D341Med (cell line): Measurements from ENCODE around the gene XK.
"Not testable (repeated sequence)": the region's sequence is repeated elsewhere in the genome, so short reads cannot be mapped to it uniquely, and the experiment has no call there.

Experiments used
- DNase-seq: peaks from one replicate; pipeline ENCODE4 v3.0.0; 2012; ENCODE audit warnings: low spot score

The XK gene, protein sequence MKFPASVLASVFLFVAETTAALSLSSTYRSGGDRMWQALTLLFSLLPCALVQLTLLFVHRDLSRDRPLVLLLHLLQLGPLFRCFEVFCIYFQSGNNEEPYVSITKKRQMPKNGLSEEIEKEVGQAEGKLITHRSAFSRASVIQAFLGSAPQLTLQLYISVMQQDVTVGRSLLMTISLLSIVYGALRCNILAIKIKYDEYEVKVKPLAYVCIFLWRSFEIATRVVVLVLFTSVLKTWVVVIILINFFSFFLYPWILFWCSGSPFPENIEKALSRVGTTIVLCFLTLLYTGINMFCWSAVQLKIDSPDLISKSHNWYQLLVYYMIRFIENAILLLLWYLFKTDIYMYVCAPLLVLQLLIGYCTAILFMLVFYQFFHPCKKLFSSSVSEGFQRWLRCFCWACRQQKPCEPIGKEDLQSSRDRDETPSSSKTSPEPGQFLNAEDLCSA

DNA sequence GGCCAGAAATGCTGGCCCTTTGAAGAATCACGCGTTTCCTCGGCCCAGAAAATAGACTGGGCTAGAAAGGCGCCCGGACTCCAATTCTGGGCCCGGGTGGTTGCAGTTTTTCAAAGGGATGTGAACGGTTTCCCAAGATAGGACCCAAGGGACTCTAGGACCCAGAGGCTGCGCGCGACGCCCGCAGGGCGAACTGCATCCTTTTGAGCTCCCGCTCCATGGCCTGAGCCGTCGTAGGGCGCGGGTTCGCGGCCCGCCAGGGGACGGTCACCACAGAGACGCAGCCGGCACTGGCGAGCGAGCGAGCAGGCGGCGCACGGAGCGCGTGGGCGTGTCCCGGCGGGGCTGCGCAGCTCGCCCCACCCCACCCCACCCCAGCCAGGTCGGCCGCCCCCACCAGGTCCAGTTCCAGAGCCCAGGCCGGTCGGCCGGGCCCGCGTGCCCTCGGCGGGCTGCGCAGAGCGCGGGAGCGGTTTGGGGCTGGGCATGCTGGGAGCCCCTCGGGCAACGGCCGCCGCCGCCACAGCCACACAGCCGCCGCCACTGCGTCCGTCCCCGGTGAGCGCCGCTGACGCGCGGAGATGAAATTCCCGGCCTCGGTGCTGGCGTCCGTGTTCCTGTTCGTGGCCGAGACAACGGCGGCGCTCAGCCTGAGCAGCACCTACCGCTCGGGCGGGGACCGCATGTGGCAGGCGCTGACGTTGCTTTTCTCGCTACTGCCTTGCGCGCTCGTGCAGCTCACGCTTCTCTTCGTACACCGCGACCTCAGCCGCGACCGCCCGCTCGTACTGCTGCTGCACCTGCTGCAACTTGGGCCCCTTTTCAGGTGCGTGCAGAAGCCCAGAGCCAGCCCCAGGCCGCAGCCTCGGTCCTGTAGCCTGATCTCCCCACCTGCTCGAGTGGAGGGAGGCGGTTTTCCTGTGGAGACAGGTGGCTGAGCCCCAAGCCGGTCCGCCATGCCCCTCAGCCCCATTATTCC is at the start of gene XK:
TSS of gene XK (plus strand) at position 411 of the 979 bp plus-strand sequence. CDS start at position 582, 171 bp downstream.
- DNase-seq: peak; percentile 41

DNA sequence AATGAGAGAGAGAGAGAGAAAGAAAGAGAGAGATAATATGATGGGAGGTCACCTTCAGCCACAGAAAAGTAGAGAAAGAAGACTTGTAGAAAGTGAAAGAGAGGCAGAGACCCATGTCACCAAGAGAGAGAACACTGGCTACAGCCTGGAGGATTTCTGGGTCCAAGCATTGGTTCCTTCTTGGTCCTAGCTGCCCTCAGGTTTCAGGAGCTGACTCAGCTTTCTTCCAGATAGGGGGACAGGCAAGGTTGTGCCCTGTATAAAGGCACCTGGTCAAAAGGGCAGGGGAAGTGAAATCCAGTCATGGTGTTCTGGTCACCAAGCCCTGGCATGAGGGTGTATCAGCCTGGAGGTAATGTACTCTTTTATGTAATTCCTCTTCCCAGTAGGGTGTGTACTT is 47.5 kb upstream of the XK start:
- no peak for DNase-seq

DNA sequence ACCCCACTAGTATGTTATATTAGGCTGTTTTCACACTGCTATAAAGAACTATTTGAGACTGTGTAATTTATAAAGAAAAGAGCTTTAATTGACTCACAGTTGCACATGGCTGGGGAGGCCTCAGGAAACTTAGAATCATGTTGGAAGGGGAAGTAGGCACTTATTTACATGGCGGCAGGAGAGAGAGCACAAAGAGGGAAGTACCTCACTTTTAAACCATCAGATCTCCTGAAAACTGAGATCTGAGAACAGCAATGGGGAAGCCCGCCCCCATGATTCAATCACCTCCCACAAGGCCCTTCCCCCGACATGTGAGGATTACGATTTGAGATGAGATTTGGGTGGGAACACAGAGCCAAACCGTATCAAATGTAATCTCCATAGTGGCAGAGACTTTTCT is 45.4 kb upstream of the XK start:
- no peak for DNase-seq

DNA sequence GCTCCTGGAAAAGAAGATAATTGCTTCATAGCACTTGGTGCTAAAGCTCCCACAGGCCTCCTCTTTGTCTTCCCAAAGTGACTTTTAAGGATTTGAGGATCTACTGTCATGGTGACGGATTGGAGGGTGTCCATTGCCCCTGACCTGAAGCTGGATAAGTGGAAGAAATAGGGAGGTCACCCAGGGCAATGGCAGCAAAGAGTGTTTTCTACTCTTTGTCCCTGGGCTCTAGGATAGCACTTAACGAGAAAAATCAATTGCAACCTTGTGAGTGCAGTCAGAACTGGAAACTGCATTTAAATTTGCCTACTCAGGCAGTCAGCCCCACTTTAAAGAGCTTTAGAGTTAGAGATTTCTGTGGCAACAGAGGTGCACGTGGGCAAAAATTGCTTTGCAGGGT is 43.7 kb upstream of the XK start:
- DNase-seq: no peak

DNA sequence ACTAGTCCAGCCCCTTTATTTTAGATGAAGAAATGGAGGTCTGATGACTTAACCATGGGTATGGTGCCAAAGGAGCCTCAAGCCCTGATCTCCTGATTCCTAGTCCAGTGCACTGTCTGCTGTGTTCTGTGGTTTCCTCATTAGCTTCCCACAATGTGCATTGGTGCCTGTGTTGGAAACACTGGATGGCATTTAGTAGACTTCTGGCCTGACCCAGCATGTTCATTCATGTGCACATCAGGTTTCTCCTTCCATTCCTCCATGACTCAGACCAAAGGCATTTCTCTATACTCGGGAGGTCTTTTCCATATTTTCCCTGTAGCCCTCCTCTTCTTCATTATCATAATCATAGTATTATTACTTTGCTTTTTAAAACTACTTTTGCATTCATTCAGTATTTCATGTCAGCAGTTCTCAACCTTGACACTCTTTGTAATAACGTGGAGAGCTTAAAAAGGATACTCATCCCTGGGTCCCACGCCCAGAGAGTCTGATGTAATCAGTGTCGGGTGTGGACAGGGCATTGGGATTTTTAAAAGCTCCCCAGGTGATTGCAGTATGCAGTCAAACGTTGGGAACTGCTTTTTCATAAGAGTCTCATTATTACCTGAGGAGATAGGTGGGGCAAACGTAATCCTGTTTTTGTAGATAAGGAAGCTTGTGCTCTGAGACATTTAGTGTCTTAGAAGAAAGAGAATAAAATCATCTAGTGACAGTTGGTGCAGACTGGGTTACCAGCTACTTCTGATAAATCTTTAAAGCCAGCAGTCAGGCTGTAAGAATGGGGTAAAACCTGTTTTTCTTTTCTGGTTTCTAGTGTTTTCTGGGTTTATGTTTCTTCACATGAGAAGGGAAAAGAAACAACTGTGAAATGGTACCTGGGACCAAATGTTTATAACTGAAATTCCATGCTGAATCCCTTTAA is 40.9 kb upstream of the XK start:
- DNase-seq: no peak

DNA sequence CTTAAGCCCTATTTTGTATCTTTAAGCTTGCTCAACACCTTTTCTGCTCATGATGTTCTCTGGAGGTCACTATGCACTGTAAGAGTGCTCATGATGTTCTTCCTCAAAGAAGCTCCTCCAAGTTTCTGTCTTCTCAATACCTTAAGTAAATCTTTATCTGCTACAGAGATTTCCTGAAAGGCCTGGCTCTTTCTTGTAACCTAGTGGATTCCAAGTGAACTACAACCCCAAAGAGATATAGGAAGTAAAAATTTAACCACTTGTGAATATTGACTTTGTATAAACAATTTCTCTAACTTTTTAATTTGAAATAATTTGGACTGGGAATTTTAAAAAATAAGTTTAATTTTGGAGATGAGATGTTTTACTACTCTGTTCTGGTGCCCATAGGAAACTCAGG is 39.3 kb upstream of the XK start:
- DNase-seq: no peak

DNA sequence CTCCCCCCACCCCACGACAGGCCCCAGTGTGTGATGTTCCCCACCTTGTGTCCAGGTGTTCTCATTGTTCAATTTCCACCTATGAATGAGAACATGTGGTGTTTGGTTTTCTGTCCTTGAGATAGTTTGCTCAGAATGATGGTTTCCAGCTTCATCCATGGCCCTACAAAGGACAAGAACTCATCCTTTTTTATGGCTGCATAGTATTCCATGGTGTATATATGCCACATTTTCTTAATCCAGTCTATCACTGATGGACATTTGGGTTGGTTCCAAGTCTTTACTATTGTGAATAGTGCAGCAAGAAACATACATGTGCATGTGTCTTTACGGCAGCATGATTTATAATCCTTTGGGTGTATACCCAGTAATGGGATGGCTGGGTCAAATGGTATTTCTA is 34.7 kb upstream of the XK start:
- not testable (repeated sequence) for DNase-seq

DNA sequence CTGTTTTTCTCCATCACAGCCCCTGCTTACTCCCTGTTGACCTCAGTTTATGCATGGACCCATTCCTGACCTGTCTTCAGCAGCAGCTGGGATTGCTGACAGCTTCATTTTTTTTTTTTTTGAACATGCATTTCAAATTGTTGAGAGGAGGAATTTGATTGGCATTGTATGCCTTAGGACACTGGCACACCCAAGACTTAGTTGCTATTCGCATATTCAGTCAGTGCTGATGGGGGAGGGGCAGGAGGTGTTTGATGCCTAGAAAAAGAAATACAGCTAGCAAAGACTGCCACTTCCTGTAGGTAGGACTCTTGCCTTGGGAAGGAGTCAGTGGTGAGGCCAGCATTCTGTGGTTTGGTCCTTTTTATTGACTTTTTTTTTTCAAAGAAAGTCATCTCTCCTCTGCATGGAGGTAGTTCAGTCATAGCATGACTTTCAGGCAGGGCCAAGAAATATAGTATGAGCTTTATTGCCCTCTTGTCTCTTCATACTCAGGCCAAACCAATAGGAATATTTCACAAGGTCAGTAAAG is 33.6 kb upstream of the XK start:
- no peak for DNase-seq

DNA sequence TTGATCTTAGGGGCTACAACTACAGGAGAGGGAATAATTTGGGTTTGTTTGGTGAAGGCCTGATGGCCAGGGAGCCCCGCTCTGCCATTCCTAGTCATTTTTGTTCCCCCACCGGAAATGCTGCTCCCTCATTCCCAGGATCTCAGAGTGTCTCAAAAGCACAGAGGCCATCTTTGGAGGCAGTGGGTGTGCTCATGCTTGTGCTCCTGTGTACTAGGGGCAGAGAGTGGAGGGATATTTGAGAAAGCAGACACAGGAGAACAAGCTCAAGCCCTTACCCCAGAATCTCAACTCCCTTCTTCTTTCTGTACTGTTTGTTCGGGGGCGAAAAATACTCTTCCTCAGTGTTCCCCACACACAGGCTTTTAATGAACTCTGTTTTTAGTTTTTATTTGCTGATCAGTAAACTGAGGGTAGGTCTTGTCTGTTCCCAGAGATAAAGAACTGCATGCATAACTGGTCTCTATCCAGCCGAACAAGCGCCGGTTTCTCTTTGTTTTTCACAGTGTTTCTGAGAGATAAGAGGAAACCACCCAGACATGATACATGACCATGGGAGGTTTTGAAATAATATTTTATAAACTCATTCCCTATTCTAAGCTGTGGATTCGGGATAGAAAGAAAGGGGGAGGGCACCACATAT is 32.9 kb upstream of the XK start:
- DNase-seq: no peak

DNA sequence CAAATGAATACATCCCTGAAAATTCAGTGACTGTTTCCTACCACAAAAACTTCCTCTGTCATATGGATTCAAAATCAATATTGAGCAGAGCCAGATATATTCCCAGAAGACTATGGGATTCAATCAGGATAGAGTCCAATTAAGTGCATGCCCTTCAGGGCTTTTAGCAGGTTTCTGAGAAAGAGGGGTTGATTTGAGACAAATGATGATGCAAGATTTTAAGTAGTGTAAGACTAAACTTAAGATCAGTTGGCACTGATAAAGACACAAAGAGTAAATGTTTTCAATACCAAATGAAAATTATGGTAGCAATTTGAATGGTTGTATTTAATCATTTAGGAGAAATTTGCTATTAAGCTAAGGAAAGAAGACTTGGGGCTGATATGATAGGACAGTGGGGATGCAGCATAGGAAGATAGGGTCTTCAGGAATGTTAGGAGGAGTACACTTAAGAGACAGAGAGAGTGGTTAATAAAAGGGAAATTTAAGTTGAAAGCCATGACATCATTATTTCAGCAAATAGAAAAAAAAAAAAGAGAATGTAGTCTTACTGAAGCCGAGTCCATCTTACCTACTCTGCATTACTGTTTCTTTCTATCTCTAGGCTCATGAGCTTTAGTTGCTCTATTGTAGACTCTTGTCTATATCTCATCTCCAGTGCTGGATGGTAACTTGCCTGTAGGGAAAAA is 32.0 kb upstream of the XK start:
- DNase-seq: no peak

DNA sequence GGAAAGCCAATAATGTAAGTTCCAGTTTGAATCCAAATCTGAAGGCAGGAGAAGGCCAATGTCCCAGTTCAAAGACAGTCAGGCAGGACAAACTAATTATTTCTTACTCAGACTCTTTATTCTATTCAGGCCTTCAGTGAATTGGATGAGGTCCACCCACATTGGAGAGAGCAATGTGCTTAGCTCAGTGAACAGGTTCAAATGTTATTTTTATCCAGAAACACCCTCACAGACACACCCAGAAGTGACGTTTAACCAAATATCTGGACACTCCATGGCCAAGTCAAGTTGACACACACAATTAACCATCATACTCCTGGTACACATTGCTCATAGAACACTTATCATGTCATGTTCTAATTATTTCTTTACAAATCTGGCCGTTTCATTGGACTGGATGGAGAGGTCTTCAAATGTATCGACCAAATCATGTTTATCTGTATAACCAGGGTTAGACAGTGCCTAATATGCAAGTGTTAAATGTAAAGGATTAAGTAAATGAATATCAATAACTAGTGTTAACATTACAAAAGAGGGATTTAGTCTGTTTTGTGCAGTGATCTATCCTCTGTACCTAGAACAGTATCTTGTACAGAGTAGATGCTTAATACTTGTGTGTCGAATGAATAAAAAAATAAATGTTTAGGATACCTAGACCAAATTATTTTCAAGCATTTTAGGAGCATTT is 27.1 kb upstream of the XK start:
- no peak for DNase-seq

DNA sequence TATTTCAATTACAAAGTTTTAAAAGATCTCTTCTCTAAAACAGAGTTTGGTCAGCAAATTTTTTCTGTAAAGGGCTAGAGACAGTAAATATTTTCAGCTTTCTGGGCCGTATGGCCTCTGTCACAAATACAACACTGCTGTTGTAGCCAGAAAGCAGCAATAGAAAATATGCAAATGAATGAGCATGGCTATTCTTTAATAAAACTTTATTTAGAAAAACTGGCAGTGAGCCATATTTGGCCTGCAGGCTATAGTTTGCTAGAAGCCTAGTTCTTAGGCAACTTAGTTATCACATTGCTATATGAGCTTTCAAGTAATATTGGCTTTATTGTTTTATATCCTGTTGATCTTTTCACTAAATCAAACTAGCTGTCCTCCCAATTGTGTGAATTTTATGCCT is 26.5 kb upstream of the XK start:
- DNase-seq: no peak

DNA sequence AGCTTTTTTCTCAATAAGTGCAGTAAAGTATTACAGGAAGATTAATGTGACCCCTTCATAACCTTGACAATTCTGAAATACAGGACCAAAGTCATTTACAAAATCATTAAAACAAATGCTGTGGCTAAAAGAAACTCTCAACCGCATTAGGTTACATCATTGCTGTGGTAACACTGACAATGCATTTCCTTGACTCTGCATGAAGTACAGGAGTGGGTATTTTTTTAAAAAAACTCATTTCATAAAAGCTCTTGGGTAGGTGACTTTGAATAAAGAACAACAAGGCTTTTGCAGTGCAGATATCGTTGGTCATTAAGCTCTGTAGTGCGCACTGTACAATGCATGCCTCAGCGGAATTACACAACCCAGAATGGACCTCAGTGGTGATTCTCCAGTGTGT is 23.4 kb upstream of the XK start:
- no peak for DNase-seq

DNA sequence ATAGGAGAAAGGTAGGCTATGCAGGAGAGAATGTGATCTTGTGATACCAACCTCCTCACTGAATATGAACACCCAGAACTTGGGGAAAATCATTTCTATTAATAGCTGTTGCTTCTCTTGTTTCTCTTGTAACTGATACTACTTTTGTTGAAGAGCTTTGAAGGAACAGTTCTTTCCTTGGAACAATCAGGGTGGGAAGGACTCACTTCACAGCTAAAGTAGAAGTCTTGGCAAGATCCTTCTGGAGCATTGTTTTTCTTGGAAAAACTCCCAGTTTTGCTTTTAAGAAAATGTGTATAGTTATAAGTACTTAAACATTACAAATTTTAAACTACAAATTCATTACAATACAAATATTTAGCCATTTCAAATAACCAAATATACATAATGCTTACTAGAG is 19.1 kb upstream of the XK start:
- no peak for DNase-seq

DNA sequence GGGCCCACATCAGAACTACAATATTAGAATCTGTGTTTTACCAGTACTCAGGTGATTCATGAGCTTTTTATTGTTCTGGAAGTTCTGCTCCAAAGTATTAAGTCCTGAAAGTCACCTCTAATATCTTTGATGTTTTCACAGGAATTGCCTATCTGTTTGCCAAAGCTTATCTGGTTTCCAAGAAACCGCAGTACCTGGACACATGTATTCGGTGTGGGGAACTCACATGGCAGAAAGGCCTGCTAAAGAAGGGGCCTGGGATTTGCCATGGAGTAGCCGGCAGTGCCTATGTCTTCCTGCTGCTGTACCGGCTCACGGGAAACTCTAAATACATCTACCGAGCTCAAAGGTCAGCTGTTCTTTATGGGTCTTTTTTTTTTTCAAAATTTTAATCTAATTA is 18.4 kb upstream of the XK start:
- DNase-seq: no peak

DNA sequence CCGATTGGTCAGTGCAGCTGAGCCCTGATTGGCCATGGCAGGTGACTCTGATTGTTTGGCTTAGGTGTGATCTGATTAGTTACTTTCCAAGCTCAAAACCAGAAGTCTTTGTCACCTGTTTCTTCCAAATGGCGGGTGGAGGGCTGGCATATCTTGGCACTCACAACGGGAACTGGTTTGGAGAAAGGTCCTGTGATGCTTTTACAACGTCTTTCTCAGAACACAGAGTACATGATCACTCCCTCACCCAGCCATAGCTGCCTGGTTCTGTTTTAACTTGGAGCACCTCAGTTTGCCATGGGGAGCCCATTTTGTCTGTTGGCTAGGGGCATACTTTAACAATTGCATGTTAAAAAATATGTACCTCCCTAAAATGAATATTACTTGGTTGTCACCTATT is 13.0 kb upstream of the XK start:
- DNase-seq: no peak

DNA sequence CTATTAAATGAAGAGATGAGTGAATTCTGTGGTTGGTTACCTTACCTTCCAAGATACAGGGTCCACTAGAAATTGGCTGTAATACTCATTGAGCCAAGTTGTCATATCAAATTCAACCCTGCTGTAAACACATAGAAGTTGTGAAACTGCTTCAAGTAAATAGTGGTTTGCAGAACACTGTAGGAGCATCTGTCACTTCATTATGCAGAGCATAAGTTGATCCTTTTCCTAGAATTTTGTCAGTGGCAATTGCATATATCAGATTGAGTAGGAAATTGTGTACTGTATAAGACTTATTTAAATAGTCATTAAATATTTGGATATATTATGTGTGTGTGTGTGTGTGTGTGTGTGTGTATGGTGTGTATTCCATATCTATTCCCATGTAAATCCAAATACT is 8.8 kb upstream of the XK start:
- DNase-seq: no peak

DNA sequence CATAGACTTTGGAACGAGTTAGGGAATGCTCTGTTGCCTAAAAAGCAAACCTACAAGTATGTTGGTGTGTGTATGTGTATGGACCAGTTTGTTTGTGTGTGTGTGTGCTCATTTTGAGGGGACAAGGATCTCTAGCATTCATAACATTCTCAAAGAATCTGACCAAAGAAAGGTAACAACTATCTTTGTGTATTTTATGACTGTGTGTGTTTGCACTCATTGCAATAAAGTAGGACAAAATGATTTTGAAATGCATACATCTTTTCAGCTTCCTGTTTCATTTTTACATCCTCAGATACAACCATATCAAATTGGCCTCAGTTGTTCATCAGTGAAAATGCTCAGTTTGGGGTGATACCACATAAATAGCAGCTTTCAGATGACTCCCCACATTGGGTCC is 8.3 kb upstream of the XK start:
- no peak for DNase-seq

DNA sequence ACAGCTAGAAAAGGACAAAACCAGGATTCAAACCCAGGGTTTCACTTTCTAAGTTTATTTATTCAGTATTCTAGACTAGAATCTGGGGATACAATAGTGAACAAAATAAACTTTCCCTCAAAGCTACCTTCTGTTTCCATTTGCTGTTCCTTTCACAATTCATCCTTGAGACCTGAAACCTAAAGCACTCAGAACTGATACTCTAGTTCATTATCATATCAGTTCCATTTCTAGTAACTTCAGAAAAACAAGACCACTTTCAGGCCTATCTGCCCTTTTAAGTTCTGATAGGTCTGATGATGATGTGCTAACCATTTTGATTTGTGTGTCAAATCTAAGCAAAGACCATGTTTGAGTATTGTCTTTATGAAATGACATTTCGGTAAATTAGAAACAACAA is 7.8 kb upstream of the XK start:
- no peak for DNase-seq

DNA sequence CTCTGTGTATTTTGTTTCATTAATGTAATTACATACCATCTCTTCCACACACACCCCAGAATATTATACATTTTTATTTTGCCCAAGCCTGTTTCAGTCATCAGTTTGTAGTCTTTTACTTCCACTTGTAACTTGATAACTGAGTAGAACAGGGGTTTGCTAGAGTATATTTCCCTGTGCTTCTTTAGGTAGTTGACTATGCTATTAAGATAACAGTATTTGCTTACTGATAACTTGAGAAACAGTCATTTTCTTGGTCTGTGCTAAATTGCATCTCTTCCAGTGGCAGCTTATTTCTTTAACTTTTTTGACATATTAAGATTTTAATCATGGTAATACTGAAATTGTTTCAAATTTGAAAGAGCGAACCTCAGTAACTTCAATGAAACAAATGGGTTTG is 7.0 kb upstream of the XK start:
- no peak for DNase-seq
